GM12801 (cell line): Measurements from ENCODE around the gene ABAT.

Experiments
- TF ChIP-seq, protein P1 (sequence below): IDR thresholded peaks from one replicate; pipeline ENCODE4 v1.5.1; 2011; ENCODE audit warnings: control low read depth; ENCODE audit not compliant: insufficient read length; ENCODE audit errors: extremely low read depth

The ABAT gene

DNA sequence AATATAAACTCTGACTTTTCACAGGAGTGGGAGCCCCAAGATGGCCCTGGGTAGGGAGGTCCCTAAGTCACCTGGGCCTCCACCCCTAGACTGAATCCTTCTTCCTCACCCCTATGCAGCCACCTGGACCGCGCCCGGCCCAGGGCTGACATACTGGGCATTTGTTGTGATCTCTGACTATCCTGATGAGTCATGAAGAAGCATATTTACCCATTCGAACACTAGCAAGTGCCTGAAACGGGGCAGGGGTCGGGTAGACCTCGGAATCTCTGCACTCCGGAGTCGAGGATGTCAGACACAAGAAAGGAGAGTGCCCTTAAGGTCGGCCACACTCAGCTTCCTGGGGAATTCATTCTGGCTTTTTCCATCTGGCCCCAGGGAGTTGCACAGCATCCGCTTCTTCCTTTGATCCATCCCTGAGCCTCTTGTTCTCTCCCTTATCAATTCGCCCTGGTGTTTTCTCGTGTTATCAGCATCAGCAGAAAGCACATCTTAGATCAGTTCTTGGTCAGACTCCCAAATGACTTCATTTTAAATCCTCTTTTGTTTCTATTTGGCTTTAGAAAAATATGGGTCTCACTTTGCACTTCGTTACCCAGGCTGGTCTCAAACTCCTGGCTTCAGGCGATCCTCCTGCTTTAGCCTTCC lies 42.5 kb upstream of the ABAT start:
- TF ChIP-seq, protein P1, sequence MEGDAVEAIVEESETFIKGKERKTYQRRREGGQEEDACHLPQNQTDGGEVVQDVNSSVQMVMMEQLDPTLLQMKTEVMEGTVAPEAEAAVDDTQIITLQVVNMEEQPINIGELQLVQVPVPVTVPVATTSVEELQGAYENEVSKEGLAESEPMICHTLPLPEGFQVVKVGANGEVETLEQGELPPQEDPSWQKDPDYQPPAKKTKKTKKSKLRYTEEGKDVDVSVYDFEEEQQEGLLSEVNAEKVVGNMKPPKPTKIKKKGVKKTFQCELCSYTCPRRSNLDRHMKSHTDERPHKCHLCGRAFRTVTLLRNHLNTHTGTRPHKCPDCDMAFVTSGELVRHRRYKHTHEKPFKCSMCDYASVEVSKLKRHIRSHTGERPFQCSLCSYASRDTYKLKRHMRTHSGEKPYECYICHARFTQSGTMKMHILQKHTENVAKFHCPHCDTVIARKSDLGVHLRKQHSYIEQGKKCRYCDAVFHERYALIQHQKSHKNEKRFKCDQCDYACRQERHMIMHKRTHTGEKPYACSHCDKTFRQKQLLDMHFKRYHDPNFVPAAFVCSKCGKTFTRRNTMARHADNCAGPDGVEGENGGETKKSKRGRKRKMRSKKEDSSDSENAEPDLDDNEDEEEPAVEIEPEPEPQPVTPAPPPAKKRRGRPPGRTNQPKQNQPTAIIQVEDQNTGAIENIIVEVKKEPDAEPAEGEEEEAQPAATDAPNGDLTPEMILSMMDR: no peak

- TF ChIP-seq, protein P1: no peak
Measured at GRCh38 chr16:8632675-8633182, 41.7 kb upstream of the ABAT start.

- TF ChIP-seq, protein P1: no peak
Measured at GRCh38 chr16:8634991-8635736, 39.3 kb upstream of the ABAT start.

GRCh38 chr16:8639694-8640093 lies 34.7 kb upstream of the ABAT start:
- TF ChIP-seq, protein P1: no peak

DNA sequence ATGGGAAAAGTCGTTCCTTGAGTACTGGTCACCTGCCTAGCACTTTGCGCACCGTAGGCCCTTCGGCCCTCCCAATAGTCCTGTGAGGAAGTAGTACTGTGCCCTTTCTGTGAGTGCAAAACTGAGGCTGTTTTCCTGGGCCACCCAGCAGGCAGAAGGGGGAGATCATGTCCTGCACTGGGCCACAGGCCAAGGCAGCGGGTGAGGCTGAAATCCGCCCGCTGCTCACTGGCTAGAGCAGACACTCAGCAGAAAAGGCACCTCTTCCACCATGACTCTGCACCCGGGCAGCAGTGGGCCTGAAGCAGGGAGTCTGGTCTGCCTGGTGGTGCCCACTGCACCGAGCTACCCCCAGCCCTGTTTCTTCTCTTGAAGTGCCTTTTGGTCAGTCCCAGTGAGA lies 32.7 kb upstream of the ABAT start:
- TF ChIP-seq, protein P1: no peak

DNA sequence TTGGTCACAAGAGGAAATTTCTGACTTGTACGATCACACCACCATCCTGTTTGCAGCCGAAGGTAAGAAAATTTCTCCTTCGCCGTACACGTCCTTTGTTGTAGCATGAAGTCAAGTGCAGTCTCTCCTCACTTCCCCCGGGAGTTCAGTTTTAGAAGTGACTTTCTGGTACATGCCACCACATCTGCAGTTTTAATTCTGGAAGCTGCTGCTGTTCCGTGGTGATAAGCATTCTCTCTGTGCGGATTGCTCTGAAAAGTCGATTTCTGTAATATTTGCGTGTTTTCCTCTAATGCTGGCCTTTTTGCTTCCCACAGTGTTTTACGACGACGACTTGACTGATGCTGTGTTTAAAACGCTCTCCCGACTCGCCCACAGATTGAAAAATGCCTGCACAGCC lies 32.3 kb upstream of the ABAT start:
- TF ChIP-seq, protein P1: no peak

DNA sequence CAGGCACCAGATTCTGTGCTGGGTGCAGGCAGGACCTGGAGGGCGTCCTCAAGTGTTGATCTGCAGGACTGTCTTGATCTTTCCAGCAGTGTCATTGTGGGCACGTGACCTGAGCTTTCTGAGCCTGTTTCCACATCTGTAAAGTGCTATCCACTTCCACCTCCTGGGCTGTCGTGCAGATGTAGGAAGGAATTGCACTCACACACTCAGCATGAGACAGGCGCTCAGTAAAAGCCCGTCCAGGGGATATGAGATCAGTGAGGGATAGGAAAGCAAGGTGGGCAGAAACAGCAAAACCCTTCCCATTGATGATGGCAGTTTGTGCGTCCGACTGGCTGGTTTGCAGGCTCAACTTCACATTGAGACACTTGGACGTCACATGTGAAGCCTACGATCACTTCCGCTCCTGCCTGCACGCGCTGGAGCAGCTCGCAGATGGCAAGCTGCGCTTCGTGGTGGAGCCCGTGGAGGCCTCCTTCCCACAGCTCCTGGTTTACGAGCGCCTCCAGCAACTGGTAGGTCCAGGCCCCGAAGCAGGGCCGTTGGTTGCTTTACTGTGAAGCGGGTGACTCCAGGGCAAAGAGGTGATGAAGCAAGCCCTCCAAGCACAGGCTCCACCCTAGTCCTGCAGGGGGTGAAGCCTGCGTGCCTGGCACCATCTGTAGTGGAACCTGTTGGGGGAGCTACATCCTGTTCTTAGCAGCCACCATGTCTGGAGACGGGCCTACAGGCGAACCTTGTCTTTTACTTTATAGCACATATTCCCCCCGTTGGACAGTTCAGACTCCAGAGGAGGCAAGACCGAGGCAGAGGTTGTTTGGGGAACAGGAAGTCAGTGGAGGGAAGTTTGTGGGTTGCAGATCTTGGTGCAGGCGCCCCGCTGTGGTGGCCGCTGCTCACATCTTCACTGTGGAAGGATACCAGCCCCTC lies 29.9 kb upstream of the ABAT start:
- TF ChIP-seq, protein P1: no peak
